Adrenal gland (tissue), 12 donors: ENCODE data around the gene LEKR1. TPM values are rescaled to one million over a fixed set of nuclear protein-coding genes. Genes with fewer than 3 reads are reported as not detected.

Experiments
- DNase-seq, 7 donors: peaks; one replicate each; pipeline ENCODE4 v3.0.0-alpha.2; 2019 to 2020
- H3K27ac ChIP-seq, 5 donors: fragments of 200-600 bp; sonication (generic) in 4 of 5; 1 replicate in 3 of 5; 2 replicates in 2 of 5; pipeline versions ENCODE4 v1.5.1 to v1.8.0; 2016 to 2020; ENCODE audit warnings: mild to moderate bottlenecking in 1 of 5
- H3K27me3 ChIP-seq: fragments of 200-600 bp; 2 replicates; pipeline ENCODE4 v1.8.0; 2021
- H3K36me3 ChIP-seq, 2 donors: fragments of 200-600 bp; replicated peaks in 1 of 2; 1 replicate in 1 of 2; 2 replicates in 1 of 2; pipeline versions ENCODE4 v1.5.1 to v1.8.0; 2018 to 2022
- H3K4me1 ChIP-seq, 2 donors: fragments of 200-600 bp; replicated peaks in 1 of 2; 1 replicate in 1 of 2; 2 replicates in 1 of 2; pipeline versions ENCODE4 v1.5.1 to v1.8.0; 2018 to 2021
- H3K4me3 ChIP-seq, 4 donors: fragments of 200-600 bp; sonication (generic) in 3 of 4; one replicate each; pipeline ENCODE4 v1.5.1; 2016 to 2018
- H3K9me3 ChIP-seq, 3 donors: fragments of 200-600 bp; sonication (generic) in 1 of 3; replicated peaks in 1 of 3; 1 replicate in 2 of 3; 2 replicates in 1 of 3; pipeline versions ENCODE4 v1.5.1 to v1.8.0; 2016 to 2021
- CTCF ChIP-seq, 6 experiments: fragments of 450-650 bp in 4 of 6; fragments of 200-600 bp in 2 of 6; sonication (generic) in 1 of 6; IDR thresholded peaks; 1 replicate in 5 of 6; 2 replicates in 1 of 6; pipeline versions ENCODE4 v1.5.1 to v1.8.0; 2016 to 2021; ENCODE audit warnings: antibody characterized with exemption in 6 of 6, mild to moderate bottlenecking in 2 of 6, moderate library complexity in 1 of 6
- POLR2A ChIP-seq, 2 donors: fragments of 450-650 bp; IDR thresholded peaks; one replicate each; pipeline ENCODE4 v1.6.1; 2017; ENCODE audit warnings: antibody characterized with exemption in 2 of 2, mild to moderate bottlenecking in 2 of 2, moderate library complexity in 1 of 2
- WGBS, 4 donors: extraction: QIAGEN DNeasy Blood & Tissue Kit in 2 of 4; methylation state at CpG; one replicate each; pipeline versions ENCODE4 v1.1.5 to v1.1.7; 2013 to 2017; 5-methylcytosine and 5-hydroxymethylcytosine counted together
- intact Hi-C, 2 donors: fragments of 100-400 bp; cut with DNase I; formaldehyde crosslinking; loops; one replicate each; pipeline versions ENCODE4 v1.14.1 to v1.15.0; 2022 to 2023
- polyA plus RNA-seq, 3 donors: library from polyadenylated mRNA; stranded (reverse); fragments of 200-250 nt in 2 of 3; fragments of 350-450 nt in 1 of 3; fragmentation: Illumina TruSeq in 1 of 3; extraction: RNeasy Lipid Tissue Mini Kit (QIAGEN cat#74804) in 1 of 3; gene quantifications; one replicate each; pipeline ENCODE4 v1.2.3, GENCODE V29; 2013 to 2014
- total RNA-seq, 9 donors: library from RNA; depleted of rRNA in 4 of 9; stranded (reverse); fragments of >200 nt in 4 of 9; fragments of 120-200 nt in 1 of 9; fragmentation: NEBNext Ultra II Directional in 1 of 9; extraction: Animal tissue kit (Norgen Biotek cat#: 25700) in 1 of 9; gene quantifications; one replicate each; pipeline versions ENCODE4 v1.1.0 to v1.2.4, GENCODE V29; 2013 to 2023
- donor health status: healthy with polysubstance abuse.
- donor health status: Bipolar disorder and iron deficiency.
- donor health status: DM: yes; HTN: yes; CAD: no.
- donor health status: DM: no; HTN: no; CAD: no.
- donor health status: DM: no; HTN: no; CAD: no.
- donor health status: DM: yes; HTN: yes; CAD: no.

The LEKR1 gene
- total and polyA plus RNA-seq, 12 donors, result 0.28 to 2.3 (median 1.5) TPM

DNA sequence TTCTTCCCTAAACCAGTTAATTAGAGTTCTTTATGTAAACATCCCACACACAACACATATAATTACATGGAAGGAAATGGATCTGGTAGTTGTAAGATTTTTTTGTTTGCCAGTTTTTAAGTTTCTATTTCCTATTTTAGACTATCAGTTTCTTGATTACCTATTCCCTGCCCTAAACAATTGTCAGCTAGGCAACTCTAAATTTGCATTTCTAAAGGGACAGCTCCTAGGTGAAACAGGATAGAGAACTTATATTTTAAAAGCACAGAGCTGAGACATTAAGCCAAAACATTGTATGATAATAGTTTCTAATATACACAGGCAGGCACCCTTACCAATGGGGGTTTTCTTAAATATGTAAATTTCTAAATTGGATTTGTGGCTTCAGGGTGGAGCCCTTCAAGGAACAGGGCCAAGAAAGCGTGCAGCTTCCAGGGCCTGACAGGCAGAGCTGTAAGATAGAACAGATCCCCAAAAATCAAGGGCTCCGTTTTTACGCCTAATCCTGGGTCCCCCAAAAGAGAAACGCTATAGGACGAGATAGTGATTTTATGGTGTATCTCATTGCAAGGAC lies 8.9 kb downstream of the LEKR1 start:
- intact Hi-C loops, result no loop called here
- Histone ChIP-seq H3K27me3 (no peaks in the 10 kb centered on the region), H3K9me3 (no peaks in the 10 kb centered on the region), H3K36me3 (no peaks in the 10 kb centered on the region), H3K4me1 (no peaks in the 10 kb centered on the region), H3K4me3 (no peak overlapping the region), H3K27ac (no peak overlapping the region)
- no peak for DNase-seq
- WGBS, 4 donors, result 89 to 93% (median 91%) methylated on average over 5 of the region's 5 CpGs
- TF ChIP-seq POLR2A (IDR thresholded peaks at IDR 0.05) (no peak), CTCF (IDR thresholded peaks at IDR 0.05) (no peak)

GRCh38 chr3:156836701-156837100 lies 10.5 kb downstream of the LEKR1 start:
- DNase-seq, result no peak
- H3K4me1 ChIP-seq, result no peaks in the 10 kb centered on the region
- intact Hi-C loops, result no loop called here
- TF ChIP-seq POLR2A (IDR thresholded peaks at IDR 0.05) (no peak), CTCF (IDR thresholded peaks at IDR 0.05) (no peak)
- H3K27me3 ChIP-seq, result no peaks in the 10 kb centered on the region
- H3K36me3 ChIP-seq, result no peaks in the 10 kb centered on the region
- H3K27ac ChIP-seq, result no peak overlapping the region
- H3K9me3 ChIP-seq, result no peaks in the 10 kb centered on the region
- H3K4me3 ChIP-seq, result no peak overlapping the region

DNA sequence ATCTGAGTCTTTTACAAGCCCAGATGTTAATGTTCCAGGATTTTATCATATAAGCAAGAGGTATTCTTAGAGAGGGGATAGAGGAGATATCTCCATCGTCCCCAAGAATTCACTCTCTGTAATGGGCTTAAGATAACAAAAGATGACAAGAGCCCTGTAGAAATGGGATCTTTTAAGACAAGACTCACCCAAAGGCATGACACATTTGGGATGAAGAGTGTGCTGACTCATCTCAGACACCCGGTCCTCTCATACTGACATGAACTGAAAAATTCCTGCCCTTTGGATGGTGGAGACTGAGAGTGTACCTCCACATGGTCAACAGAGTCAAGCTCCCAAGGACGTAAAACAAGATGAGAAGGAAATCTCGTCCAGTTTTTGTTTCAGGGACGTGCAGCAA lies 11.0 kb downstream of the LEKR1 start:
- no peak for TF ChIP-seq POLR2A (IDR thresholded peaks at IDR 0.05)
- TF ChIP-seq CTCF (IDR thresholded peaks at IDR 0.05), result no peak
- H3K4me1 ChIP-seq, result peaks cover 0 to under 1% of the 10 kb centered on the region in 2 donors
- 60 to 68% (median 66%) methylated on average over 5 of the region's 5 CpGs for whole genome bisulfite sequencing, 4 donors
- no peak overlapping the region for H3K27ac ChIP-seq
- no peaks in the 10 kb centered on the region for H3K36me3 ChIP-seq
- H3K4me3 ChIP-seq, result no peak overlapping the region
- no peaks in the 10 kb centered on the region for H3K9me3 ChIP-seq
- no peaks in the 10 kb centered on the region for H3K27me3 ChIP-seq
- intact Hi-C loops, result no loop called here
- no peak for DNase-seq

GRCh38 chr3:156838035-156838434 lies 11.9 kb downstream of the LEKR1 start:
- intact Hi-C loops, result no loop called here
- no peak for DNase-seq
- WGBS, 4 donors, result 90 to 98% (median 95%) methylated on average over 3 of the region's 3 CpGs
- no peaks in the 10 kb centered on the region for H3K36me3 ChIP-seq
- peaks cover 0 to 10% of the 10 kb centered on the region in 2 donors for H3K4me1 ChIP-seq
- no peaks in the 10 kb centered on the region for H3K9me3 ChIP-seq
- no peak for TF ChIP-seq CTCF (IDR thresholded peaks at IDR 0.05)
- no peak for TF ChIP-seq POLR2A (IDR thresholded peaks at IDR 0.05)
- H3K27ac ChIP-seq, result no peak overlapping the region
- no peak overlapping the region for H3K4me3 ChIP-seq
- H3K27me3 ChIP-seq, result no peaks in the 10 kb centered on the region
